ENCODE data around the gene PTPRJ.

DNA sequence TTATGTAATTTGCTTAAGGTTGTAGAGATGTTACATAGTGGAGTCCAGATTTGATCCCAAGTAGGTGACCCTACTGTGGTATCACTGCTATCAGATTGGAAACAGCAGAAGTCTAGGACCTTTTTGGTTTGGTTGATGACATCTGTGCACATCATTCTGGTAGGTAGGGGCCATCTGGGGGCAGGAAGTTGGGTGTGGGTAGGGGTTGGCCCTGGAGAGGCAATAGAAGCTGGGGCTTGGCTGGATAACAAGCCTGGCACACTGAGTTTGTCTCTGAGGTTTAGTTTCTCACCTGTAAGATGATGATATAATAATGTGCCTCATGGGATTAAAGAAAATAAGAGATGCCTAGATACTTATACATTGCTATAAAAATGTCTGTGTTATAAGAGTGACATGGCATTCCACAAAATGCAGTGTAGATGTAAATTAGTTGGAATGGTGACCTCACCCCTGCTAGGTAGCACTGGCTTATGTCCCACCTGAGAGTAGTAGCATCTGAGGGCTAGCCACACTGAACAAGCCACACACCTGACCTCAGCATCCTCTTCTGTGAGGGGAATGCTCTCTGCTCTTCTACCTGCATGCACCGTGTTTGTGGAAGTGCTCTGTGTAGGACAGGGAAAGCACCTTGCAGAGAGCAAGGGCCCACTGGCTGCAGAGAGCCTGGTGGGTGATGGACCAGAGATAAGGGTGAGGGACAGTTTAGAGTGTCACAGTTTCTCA lies 36.9 kb downstream of the PTPRJ start:
- TF ChIP-seq, protein P1, sequence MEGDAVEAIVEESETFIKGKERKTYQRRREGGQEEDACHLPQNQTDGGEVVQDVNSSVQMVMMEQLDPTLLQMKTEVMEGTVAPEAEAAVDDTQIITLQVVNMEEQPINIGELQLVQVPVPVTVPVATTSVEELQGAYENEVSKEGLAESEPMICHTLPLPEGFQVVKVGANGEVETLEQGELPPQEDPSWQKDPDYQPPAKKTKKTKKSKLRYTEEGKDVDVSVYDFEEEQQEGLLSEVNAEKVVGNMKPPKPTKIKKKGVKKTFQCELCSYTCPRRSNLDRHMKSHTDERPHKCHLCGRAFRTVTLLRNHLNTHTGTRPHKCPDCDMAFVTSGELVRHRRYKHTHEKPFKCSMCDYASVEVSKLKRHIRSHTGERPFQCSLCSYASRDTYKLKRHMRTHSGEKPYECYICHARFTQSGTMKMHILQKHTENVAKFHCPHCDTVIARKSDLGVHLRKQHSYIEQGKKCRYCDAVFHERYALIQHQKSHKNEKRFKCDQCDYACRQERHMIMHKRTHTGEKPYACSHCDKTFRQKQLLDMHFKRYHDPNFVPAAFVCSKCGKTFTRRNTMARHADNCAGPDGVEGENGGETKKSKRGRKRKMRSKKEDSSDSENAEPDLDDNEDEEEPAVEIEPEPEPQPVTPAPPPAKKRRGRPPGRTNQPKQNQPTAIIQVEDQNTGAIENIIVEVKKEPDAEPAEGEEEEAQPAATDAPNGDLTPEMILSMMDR (IDR thresholded peaks at IDR 0.05; ENCODE audit: low read depth, low read length, poor library complexity, severe bottlenecking), result no peak
- no peak for TF ChIP-seq EZH2phosphoT487 (IDR thresholded peaks at IDR 0.05; ENCODE audit: borderline replicate concordance, low read length)
